GM12892 (cell line): Measurements from ENCODE around the gene TMEM97.

Experiments used
- POLR2A ChIP-seq: IDR thresholded peaks from 2 replicates; pipeline ENCODE4 v1.6.1; 2011; ENCODE audit warnings: low read depth, low read length, control low read depth
- POLR2AphosphoS5 ChIP-seq: IDR thresholded peaks from 2 replicates; pipeline ENCODE4 v1.6.1; 2011; ENCODE audit warnings: low read depth, low read length, control low read depth

DNA sequence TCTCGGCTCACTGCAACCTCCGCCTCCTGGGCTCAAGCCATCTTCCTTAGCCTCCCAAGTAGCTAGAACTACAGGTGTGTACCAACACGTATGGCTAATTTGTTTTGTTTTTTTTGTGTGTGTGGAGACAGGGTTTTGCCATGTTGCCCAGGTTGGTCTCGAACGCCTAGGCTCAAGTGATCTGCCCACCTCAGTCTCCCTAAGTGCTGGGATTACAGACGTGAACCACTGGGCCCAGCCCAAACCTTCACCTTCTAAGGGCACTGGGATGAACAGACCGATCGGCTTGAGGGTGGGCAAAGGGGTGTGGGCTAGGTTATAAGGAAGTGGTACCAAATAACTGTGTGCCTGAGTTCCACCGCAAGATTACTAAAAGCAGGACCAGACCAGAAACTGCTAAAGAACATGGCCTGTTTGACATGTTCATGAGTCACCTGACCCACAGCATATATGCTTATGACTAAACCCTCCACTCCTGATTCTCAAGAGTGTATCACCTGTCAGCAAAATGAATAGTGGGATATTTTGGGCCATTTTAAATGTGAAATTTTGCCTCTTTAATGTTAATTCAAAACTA lies 8.1 kb downstream of the TMEM97 start:
- TF ChIP-seq POLR2A: no peak
- no peak for TF ChIP-seq POLR2AphosphoS5
